DND-41 (cell line): ENCODE data around the gene PBRM1.

ENCODE experiments used
- ATAC-seq: fragments of 200-7000 bp; cut with Tn5 transposase; 3 replicates; pipeline ENCODE4 v1.9.1; 2021; ENCODE audit warnings: low read depth; ENCODE audit not compliant: insufficient read depth
- DNase-seq: peaks from one replicate; pipeline ENCODE4 v3.0.0-alpha.2; 2020
- H2AFZ ChIP-seq: 2 replicates; pipeline ENCODE4 v1.6.0; 2012; ENCODE audit warnings: low read depth, low read length
- H3K27ac ChIP-seq: 2 replicates; pipeline ENCODE4 v1.5.1; 2012; ENCODE audit warnings: low read length, inconsistent platforms
- H3K27me3 ChIP-seq: fragments of 200-600 bp; sonication (generic); 2 replicates; pipeline ENCODE4 v1.6.0; 2012; ENCODE audit warnings: low read length, mild to moderate bottlenecking, inconsistent platforms; ENCODE audit not compliant: insufficient read depth, poor library complexity
- H3K36me3 ChIP-seq: 2 replicates; pipeline ENCODE4 v1.5.1; 2012; ENCODE audit warnings: low read length, inconsistent platforms; ENCODE audit not compliant: insufficient read depth
- H3K4me1 ChIP-seq: 2 replicates; pipeline ENCODE4 v1.5.1; 2012; ENCODE audit warnings: mild to moderate bottlenecking, low read length; ENCODE audit not compliant: insufficient read depth
- H3K4me2 ChIP-seq: 2 replicates; pipeline ENCODE4 v1.6.0; 2012; ENCODE audit warnings: mild to moderate bottlenecking, moderate library complexity, low read length, inconsistent platforms; ENCODE audit not compliant: insufficient read depth
- H3K4me3 ChIP-seq, 2 experiments: fragments of 200-600 bp in 1 of 2; shearing (Covaris generic) in 1 of 2; 2 replicates each; pipeline ENCODE4 v1.5.1; 2012 to 2016; ENCODE audit warnings: inconsistent platforms in 2 of 2, low read length in 2 of 2, mild to moderate bottlenecking in 2 of 2, low read depth in 1 of 2, moderate library complexity in 1 of 2
- H3K79me2 ChIP-seq: 2 replicates; pipeline ENCODE4 v1.6.0; 2012; ENCODE audit warnings: low read length, inconsistent platforms; ENCODE audit not compliant: insufficient read depth
- H3K9ac ChIP-seq: 2 replicates; pipeline ENCODE4 v1.6.0; 2012; ENCODE audit warnings: low read depth, mild to moderate bottlenecking, inconsistent platforms, low read length, moderate library complexity
- H3K9me3 ChIP-seq: 2 replicates; pipeline ENCODE4 v1.5.1; 2012; ENCODE audit warnings: low read length, moderate library complexity, mild to moderate bottlenecking, inconsistent platforms; ENCODE audit not compliant: insufficient read depth, severe bottlenecking
- H4K20me1 ChIP-seq: 2 replicates; pipeline ENCODE4 v1.6.0; 2012; ENCODE audit warnings: low read length; ENCODE audit not compliant: insufficient read depth
- EZH2 ChIP-seq: IDR thresholded peaks from 3 replicates; pipeline ENCODE4 v1.6.1; 2012; ENCODE audit warnings: borderline replicate concordance, low read depth, mild to moderate bottlenecking, moderate library complexity, low read length, inconsistent platforms; ENCODE audit not compliant: severe bottlenecking
- TF ChIP-seq, protein P1 (sequence below): IDR thresholded peaks from 2 replicates; pipeline ENCODE4 v1.5.1; 2012; ENCODE audit warnings: borderline replicate concordance, low read length, moderate library complexity, mild to moderate bottlenecking; ENCODE audit not compliant: poor library complexity, severe bottlenecking; ENCODE audit errors: extremely low read depth

Gene PBRM1

DNA sequence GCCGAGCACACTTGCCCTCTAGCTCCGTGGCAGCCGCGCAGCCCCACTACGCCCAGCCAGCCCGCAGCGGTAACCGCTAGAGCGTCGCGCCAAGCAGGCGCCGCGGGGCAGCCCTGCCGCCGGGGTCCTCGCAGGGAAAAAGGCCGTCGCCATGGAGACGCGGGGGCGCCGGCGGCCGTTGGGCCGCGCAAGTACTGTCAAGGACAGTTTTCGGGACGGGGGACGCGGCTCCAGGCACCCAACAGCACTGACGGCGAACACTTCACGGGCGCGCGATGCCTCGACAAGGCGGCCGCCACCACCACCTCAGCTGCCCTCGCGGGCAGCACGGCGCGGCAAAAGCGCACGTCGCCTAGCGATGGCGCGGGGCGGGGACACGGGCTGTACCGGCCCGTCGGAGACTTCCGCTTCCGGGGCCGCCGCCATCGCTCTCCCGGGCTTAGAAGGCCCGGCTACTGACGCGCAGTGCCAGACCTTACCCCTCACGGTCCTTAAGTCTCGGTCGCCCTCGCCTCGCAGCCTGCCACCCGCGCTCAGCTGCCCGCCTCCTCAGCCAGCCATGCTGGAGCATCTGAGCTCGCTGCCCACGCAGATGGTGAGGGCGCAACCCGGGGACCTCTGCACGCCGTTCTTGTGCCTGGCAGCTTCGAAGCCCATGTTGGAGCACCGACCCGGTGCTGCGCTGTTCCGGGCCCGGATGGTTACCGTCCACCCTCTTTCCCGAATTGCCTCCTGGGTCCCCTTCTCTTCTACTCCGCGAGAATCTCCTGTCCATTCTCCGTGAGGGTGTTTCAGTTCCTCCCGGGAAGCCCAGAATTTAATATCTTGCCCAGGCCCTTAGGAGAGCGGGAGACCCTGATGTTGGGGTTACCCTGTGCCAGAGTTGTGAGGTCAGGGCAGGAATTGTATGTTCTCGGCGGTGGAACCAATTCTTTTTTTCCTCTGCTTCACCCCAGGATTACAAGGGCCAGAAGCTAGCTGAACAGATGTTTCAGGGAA, 20.3 kb upstream of the PBRM1 start, which contains the start of the genes GLT8D1 and SPCS1:
Gene GLT8D1, minus strand, starts transcription at position 104 of the 999 bp plus-strand sequence. CDS start 5,331 bp downstream, outside the sequence.
Gene SPCS1, plus strand, starts transcription at position 419 of the 999 bp plus-strand sequence. Its CDS starts 141 bp downstream, at position 560.
- H3K9ac ChIP-seq: peak within 1 kb of the TSS; percentile 69
- peak within 1 kb of the TSS; percentile 97 for H2AFZ ChIP-seq
- peak within 1 kb of the TSS; percentile 58 to 81 for H3K4me3 ChIP-seq
- H3K4me1 ChIP-seq: peaks cover 35% of the 10 kb centered on the region
- peak; percentile 84 for DNase-seq
- peaks cover 22% of the 10 kb centered on the region for H3K36me3 ChIP-seq
- no peaks in the 10 kb centered on the region for H3K27me3 ChIP-seq
- H3K9me3 ChIP-seq: no peaks in the 10 kb centered on the region
- 0 out of 2 replicates have a peak, but pooled peaks cover 6% of the 10 kb centered on the region for H4K20me1 ChIP-seq
- peaks cover 56% of the 10 kb centered on the region for H3K79me2 ChIP-seq
- peak; percentile 92 for ATAC-seq
- peak within 1 kb of the TSS; percentile 99 for H3K4me2 ChIP-seq
- TF ChIP-seq EZH2: no peak
- TF ChIP-seq, protein P1, sequence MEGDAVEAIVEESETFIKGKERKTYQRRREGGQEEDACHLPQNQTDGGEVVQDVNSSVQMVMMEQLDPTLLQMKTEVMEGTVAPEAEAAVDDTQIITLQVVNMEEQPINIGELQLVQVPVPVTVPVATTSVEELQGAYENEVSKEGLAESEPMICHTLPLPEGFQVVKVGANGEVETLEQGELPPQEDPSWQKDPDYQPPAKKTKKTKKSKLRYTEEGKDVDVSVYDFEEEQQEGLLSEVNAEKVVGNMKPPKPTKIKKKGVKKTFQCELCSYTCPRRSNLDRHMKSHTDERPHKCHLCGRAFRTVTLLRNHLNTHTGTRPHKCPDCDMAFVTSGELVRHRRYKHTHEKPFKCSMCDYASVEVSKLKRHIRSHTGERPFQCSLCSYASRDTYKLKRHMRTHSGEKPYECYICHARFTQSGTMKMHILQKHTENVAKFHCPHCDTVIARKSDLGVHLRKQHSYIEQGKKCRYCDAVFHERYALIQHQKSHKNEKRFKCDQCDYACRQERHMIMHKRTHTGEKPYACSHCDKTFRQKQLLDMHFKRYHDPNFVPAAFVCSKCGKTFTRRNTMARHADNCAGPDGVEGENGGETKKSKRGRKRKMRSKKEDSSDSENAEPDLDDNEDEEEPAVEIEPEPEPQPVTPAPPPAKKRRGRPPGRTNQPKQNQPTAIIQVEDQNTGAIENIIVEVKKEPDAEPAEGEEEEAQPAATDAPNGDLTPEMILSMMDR: no peak
- peak within 1 kb of the TSS; percentile 80 for H3K27ac ChIP-seq

DNA sequence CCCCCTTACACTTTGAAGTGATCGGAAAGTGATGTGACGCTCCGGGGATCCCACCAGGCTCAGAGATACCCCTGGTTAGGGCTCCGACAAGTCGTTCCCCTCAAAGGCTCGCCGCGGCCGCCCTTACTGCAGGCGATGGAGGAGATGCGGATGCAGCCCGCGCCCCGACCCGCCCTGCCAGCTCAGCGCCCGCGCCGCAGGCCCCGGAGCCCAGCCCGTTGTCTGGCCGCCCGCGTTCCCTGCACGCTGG, 19.6 kb upstream of the PBRM1 start:
- H3K27me3 ChIP-seq: no peaks in the 10 kb centered on the region
- H2AFZ ChIP-seq: peak overlapping the region; percentile 97
- peaks cover 22% of the 10 kb centered on the region for H3K36me3 ChIP-seq
- 0 out of 2 replicates have a peak, but pooled peaks cover 6% of the 10 kb centered on the region for H4K20me1 ChIP-seq
- H3K27ac ChIP-seq: peak overlapping the region; percentile 80
- ATAC-seq: no peak; the same call in 1 of the 3 replicates
- no peak for DNase-seq
- H3K9ac ChIP-seq: peak overlapping the region; percentile 69
- no peak for TF ChIP-seq EZH2
- TF ChIP-seq, protein P1: no peak
- H3K4me1 ChIP-seq: peaks cover 35% of the 10 kb centered on the region
- H3K9me3 ChIP-seq: no peaks in the 10 kb centered on the region
- H3K79me2 ChIP-seq: peaks cover 56% of the 10 kb centered on the region
- H3K4me2 ChIP-seq: peak overlapping the region; percentile 99
- peak overlapping the region; percentile 58 to 81 for H3K4me3 ChIP-seq

DNA sequence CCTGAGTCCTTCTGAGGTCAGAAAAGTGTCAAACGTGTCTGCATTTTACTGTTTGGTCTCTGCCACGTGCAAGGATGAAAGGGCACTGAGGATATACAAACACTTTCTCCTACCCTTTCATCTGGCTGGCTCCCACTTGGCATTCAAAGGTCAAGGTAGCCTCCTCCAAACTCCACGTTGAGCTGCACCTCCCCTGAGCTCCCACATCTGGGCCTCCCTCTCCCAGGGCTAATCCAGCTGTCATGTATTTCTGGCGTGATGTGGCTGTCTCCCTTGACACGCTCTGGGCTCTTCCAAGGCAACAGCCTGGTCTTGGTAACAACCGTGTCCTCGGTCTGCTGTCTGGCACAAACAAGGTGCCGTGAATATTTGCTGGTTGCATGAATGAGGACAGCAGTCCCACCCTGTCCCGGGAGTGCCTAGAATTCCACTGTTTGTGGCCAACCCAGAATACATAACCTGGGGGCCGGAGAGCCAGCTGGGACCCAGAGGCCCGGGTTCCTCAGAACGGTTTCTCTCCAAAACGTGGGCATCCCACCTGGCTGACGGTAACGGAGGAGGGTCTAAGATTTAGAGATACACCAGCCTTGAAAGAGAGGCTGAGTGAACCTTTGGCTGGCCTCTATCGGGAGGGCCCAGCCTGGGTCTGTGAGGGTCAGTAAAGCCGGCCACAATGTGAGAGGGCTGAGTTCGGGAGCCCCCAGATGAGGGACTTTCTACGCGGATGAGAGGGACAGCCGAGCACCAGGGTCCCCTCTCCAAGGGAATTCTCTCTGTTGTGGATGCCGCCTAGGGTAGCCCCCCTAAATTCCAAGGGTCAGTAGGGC, 19.1 kb upstream of the PBRM1 start:
- Histone ChIP-seq H3K27me3 (no peaks in the 10 kb centered on the region), H2AFZ (peak overlapping the region; percentile 97), H3K4me2 (peak overlapping the region; percentile 99), H3K4me1 (peaks cover 35% of the 10 kb centered on the region), H3K9ac (peak overlapping the region; percentile 69), H3K79me2 (peaks cover 56% of the 10 kb centered on the region), H3K36me3 (peaks cover 24% of the 10 kb centered on the region), H3K4me3 (peak overlapping the region; percentile 58 to 81), H4K20me1 (0 out of 2 replicates have a peak, but pooled peaks cover 6% of the 10 kb centered on the region), H3K9me3 (no peaks in the 10 kb centered on the region), H3K27ac (peak overlapping the region; percentile 80)
- ATAC-seq (peak; percentile 4; the same call in 2 of the 3 replicates), DNase-seq (peak; percentile 24)
- no peak for TF ChIP-seq EZH2
- TF ChIP-seq, protein P1: no peak
